ENCODE results near the gene RASA1. TPM values are rescaled to one million over a fixed set of nuclear protein-coding genes. Genes with fewer than 3 reads are reported as not detected.

RASA1 gene
- polyA plus RNA-seq (2011; rRNA removed): 51.5 and 67.3 TPM in 2 replicates
- 30.8 and 48.8 TPM in 2 replicates for polyA minus RNA-seq (2011; rRNA and poly(A)+ RNA removed)

DNA sequence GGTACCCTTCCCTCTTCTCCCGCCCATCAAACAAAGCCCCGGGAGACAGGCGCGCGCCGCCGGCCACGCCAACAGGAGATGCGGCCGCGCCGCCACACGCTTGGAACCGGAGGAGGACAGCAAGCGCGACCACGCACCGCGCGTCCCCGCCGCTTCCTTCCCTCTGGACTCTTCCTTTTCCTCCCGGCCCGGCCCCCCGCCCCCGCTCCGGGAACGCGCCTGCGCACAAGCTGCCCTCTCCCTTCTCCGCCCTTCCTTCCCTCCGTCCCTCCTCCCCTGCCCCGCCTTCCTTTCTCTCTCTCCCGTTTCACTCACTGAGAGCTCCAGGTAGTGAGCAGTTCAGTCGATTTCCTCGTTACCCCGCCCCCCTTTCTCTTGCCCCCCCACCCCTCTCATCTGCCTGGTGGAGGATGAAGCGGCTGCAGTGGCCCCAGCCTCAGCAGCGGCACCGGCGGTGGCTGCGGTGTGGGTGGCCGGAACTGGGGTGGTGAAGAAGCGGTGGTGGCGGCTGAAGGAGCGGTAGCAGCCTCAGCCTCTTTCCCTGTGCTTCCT, at the start of gene RASA1:
RASA1 (plus strand) TSS at position 310 of the 552 bp plus-strand sequence. CDS start 569 bp downstream, outside the sequence.
- ChIA-PET CTCF (interaction anchor here (0.6 to 0.7 kb wide), 4 partner anchors 147 to 261 kb away, joined by 3 to 4 read pairs (median 3); no protein-coding TSS in a partner anchor), POLR2A (interaction anchor here (0.6 to 1.7 kb wide), 9 partner anchors 10 to 198 kb away, joined by 3 to 13 read pairs (median 3); no protein-coding TSS in a partner anchor)
- Histone ChIP-seq H3K9me3 (ENCODE audit: control insufficient read depth, insufficient read depth, low read length) (peaks cover 9% of the 10 kb centered on the region; the same call in 1 of the 2 replicates), H3K4me3 (ENCODE audit: low read depth, low read length) (peak within 1 kb of the TSS; percentile 96), H3K27me3 (ENCODE audit: control insufficient read depth, insufficient read depth, low read length) (no peaks in the 10 kb centered on the region), H3K27ac (ENCODE audit: low read depth, low read length) (peak within 1 kb of the TSS; percentile 84)
- DNase-seq (ENCODE audit: low read depth, low spot score): peak; percentile 69
- TF ChIP-seq, protein P1, sequence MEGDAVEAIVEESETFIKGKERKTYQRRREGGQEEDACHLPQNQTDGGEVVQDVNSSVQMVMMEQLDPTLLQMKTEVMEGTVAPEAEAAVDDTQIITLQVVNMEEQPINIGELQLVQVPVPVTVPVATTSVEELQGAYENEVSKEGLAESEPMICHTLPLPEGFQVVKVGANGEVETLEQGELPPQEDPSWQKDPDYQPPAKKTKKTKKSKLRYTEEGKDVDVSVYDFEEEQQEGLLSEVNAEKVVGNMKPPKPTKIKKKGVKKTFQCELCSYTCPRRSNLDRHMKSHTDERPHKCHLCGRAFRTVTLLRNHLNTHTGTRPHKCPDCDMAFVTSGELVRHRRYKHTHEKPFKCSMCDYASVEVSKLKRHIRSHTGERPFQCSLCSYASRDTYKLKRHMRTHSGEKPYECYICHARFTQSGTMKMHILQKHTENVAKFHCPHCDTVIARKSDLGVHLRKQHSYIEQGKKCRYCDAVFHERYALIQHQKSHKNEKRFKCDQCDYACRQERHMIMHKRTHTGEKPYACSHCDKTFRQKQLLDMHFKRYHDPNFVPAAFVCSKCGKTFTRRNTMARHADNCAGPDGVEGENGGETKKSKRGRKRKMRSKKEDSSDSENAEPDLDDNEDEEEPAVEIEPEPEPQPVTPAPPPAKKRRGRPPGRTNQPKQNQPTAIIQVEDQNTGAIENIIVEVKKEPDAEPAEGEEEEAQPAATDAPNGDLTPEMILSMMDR (IDR thresholded peaks at IDR 0.05; ENCODE audit: low read depth, low read length): no peak

DNA sequence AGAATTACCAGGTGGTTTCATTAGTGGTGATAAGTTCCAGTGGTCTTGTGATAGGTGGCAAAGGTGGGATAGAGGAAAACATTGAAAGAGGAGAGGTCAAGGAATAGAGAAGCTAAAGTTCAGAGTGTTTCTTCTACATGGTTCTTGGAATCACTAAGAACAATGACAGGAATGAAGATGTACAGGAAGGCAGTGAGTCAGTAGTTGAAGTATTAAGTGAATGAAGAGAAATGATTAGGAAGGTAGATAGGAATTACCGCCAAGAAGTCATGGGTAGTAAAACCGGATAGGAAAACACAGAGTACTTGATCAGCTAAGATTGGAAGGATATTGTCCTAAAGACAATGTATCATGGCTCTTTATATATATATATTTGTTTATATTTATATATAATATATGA, 37.9 kb upstream of the RASA1 start:
- H3K27ac ChIP-seq (ENCODE audit: low read depth, low read length): no peak overlapping the region
- POLR2A ChIA-PET: no interaction called here
- TF ChIP-seq, protein P1 (IDR thresholded peaks at IDR 0.05; ENCODE audit: low read depth, low read length): no peak

DNA sequence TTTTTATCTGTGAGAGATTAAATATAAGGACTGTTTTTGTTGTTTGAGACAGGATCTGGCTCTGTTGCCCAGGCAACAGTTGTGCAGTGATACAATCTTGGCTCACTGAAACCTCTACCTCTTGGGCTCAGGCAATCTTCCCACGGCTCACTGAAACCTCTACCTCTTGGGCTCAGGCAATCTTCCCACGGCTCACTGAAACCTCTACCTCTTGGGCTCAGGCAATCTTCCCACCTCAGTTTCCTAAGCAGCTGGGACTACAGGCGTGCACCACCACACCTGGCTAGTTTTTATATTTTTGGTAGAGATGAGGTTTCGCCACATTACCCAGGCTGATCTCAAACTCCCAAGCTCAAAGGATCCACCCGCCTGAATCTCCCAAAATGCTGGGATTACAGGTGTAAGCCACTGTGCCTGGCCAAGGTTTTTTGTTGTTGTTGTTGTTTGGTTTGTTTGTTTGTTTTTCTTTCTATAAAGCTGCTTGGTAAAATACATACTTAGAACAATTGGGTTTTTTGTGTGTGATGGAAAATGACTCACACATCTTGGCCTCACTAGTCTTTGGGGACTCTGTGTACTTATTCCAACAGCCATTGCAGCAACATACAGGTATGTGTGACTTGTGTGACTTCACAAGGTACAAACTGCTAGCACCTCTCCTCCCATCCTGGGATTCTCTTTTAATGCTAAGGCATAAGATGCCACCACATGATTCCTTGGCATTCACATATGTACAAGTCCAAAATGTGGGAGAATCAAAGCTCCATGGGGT, 36.5 kb upstream of the RASA1 start:
- no peak overlapping the region for H3K27ac ChIP-seq (ENCODE audit: low read depth, low read length)
- H3K9me3 ChIP-seq (ENCODE audit: control insufficient read depth, insufficient read depth, low read length): no peaks in the 10 kb centered on the region
- H3K4me3 ChIP-seq (ENCODE audit: low read depth, low read length): no peak overlapping the region
- no peaks in the 10 kb centered on the region for H3K27me3 ChIP-seq (ENCODE audit: control insufficient read depth, insufficient read depth, low read length)
- ChIA-PET POLR2A (no interaction called here), CTCF (no interaction called here)
- TF ChIP-seq, protein P1 (IDR thresholded peaks at IDR 0.05; ENCODE audit: low read depth, low read length): no peak
- DNase-seq (ENCODE audit: low read depth, low spot score): no peak

More for the DNA sequence above, 37.9 kb upstream of the RASA1 start:
- Histone ChIP-seq H3K9me3 (ENCODE audit: control insufficient read depth, insufficient read depth, low read length) (no peaks in the 10 kb centered on the region), H3K4me3 (ENCODE audit: low read depth, low read length) (no peak overlapping the region), H3K27me3 (ENCODE audit: control insufficient read depth, insufficient read depth, low read length) (no peaks in the 10 kb centered on the region)
- DNase-seq (ENCODE audit: low read depth, low spot score): no peak
- CTCF ChIA-PET: interaction anchor here (1.0 kb wide), 1 partner anchor 170 kb away, joined by 3 read pairs; no protein-coding TSS in a partner anchor

DNA sequence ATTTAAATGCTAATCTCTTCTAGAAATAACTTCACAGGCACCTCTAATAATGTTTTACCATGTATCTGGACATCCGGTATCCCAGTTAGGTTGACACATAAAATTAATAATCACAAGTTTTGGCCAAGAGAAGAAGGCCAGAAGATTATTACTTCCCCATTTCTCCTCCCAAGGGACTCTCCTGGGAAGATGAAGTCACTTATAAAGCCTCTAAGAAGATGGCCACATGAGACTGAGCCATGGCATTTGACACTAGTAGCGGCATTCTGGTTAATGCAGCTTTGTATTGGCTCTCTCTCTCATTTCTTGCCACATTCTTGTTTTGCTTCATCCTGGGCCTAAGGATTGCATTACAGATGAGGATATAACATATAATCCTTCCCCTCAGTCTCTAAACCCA, 34.5 kb upstream of the RASA1 start:
- H3K4me3 ChIP-seq (ENCODE audit: low read depth, low read length): no peak overlapping the region
- DNase-seq (ENCODE audit: low read depth, low spot score): no peak
- no peak overlapping the region for H3K27ac ChIP-seq (ENCODE audit: low read depth, low read length)
- no peaks in the 10 kb centered on the region for H3K27me3 ChIP-seq (ENCODE audit: control insufficient read depth, insufficient read depth, low read length)
- H3K9me3 ChIP-seq (ENCODE audit: control insufficient read depth, insufficient read depth, low read length): no peaks in the 10 kb centered on the region
- POLR2A ChIA-PET: no interaction called here
- TF ChIP-seq, protein P1 (IDR thresholded peaks at IDR 0.05; ENCODE audit: low read depth, low read length): no peak
- CTCF ChIA-PET: no interaction called here

DNA sequence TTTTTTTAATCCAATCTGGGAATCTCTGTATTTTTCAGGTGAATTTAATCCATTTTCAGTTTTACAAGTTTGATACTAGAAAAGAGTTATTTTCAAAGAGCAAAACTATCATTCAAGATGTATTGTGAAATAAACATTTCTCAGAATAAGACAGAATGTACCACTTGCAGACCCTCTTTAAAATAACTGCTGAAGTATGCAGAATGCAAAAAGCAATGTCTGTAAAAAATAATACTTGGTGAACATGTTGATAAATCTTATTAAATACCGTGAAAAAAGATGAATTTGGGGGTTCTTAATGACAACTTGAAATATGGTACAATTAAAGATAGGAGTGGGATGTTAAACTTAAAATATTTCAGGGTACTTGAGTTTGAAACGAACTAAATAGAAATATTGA, 26.1 kb upstream of the RASA1 start:
- Histone ChIP-seq H3K27ac (ENCODE audit: low read depth, low read length) (no peak overlapping the region), H3K4me3 (ENCODE audit: low read depth, low read length) (no peak overlapping the region), H3K27me3 (ENCODE audit: control insufficient read depth, insufficient read depth, low read length) (no peaks in the 10 kb centered on the region), H3K9me3 (ENCODE audit: control insufficient read depth, insufficient read depth, low read length) (no peaks in the 10 kb centered on the region)
- no peak for DNase-seq (ENCODE audit: low read depth, low spot score)
- TF ChIP-seq, protein P1 (IDR thresholded peaks at IDR 0.05; ENCODE audit: low read depth, low read length): no peak
- ChIA-PET POLR2A (no interaction called here), CTCF (no interaction called here)

Data from AG04450 (cell line).